SJCRH30 (cell line): ENCODE results near the gene CAVIN4. TPM values are rescaled to one million over a fixed set of nuclear protein-coding genes. Genes with fewer than 3 reads are reported as not detected.

Experiments
- DNase-seq, 2 experiments: peaks; one replicate each; pipeline ENCODE4 v3.0.0-alpha.2; 2015 to 2020
- H3K27ac ChIP-seq: fragments of 250-450 bp; sonication (Bioruptor Pico); 2 replicates; pipeline ENCODE4 v1.5.1; 2020; ENCODE audit warnings: mild to moderate bottlenecking, moderate library complexity
- H3K27me3 ChIP-seq: fragments of 250-450 bp; sonication (Bioruptor Pico); 2 replicates; pipeline ENCODE4 v1.5.1; 2020; ENCODE audit warnings: mild to moderate bottlenecking, moderate library complexity
- H3K36me3 ChIP-seq: fragments of 250-450 bp; sonication (Bioruptor Pico); 2 replicates; pipeline ENCODE4 v1.5.1; 2020; ENCODE audit warnings: mild to moderate bottlenecking, moderate library complexity
- H3K4me1 ChIP-seq: fragments of 250-450 bp; sonication (Bioruptor Pico); 2 replicates; pipeline ENCODE4 v1.5.1; 2020; ENCODE audit warnings: mild to moderate bottlenecking, moderate library complexity
- H3K4me3 ChIP-seq: fragments of 250-450 bp; sonication (Bioruptor Pico); 2 replicates; pipeline ENCODE4 v1.5.1; 2020; ENCODE audit warnings: mild to moderate bottlenecking, moderate library complexity
- H3K9me3 ChIP-seq: fragments of 250-450 bp; sonication (Bioruptor Pico); replicated peaks from 2 replicates; pipeline ENCODE4 v1.5.1; 2020; ENCODE audit warnings: mild to moderate bottlenecking, moderate library complexity
- total RNA-seq: library from RNA; depleted of rRNA; stranded (reverse); fragments of >200 nt; shearing (Covaris generic); gene quantifications from 2 replicates; pipeline ENCODE4 v1.2.3, GENCODE V29; 2014

The CAVIN4 gene
- total RNA-seq, 1 experiment from 2014 or later: 7.1 TPM

GRCh38 chr9:100581081-100581480, 3.2 kb downstream of the CAVIN4 start:
- Histone ChIP-seq H3K36me3 (peaks cover 3% of the 10 kb centered on the region), H3K9me3 (no peaks in the 10 kb centered on the region), H3K27me3 (no peaks in the 10 kb centered on the region), H3K27ac (peak overlapping the region; percentile 15; the same call in 1 of the 2 replicates), H3K4me3 (no peak overlapping the region), H3K4me1 (peaks cover 46% of the 10 kb centered on the region)
- no peak for DNase-seq

GRCh38 chr9:100581661-100582060, 3.8 kb downstream of the CAVIN4 start:
- Histone ChIP-seq H3K4me3 (no peak overlapping the region), H3K36me3 (peaks cover 3% of the 10 kb centered on the region), H3K9me3 (no peaks in the 10 kb centered on the region), H3K27me3 (no peaks in the 10 kb centered on the region), H3K27ac (peak overlapping the region; percentile 15), H3K4me1 (peaks cover 49% of the 10 kb centered on the region)
- peak in 1 of 2 experiments; percentile 33 for DNase-seq

- H3K4me3 ChIP-seq: no peak overlapping the region
- H3K4me1 ChIP-seq: peaks cover 55% of the 10 kb centered on the region
- DNase-seq: no peak
- H3K36me3 ChIP-seq: peaks cover 3% of the 10 kb centered on the region
- no peaks in the 10 kb centered on the region for H3K27me3 ChIP-seq
- no peak overlapping the region for H3K27ac ChIP-seq
- no peaks in the 10 kb centered on the region for H3K9me3 ChIP-seq
Measured at GRCh38 chr9:100583014-100583802, 5.3 kb downstream of the CAVIN4 start.

GRCh38 chr9:100584951-100585350, 7.1 kb downstream of the CAVIN4 start:
- H3K4me1 ChIP-seq: peaks cover 40% of the 10 kb centered on the region
- H3K9me3 ChIP-seq: no peaks in the 10 kb centered on the region
- H3K4me3 ChIP-seq: no peak overlapping the region
- no peaks in the 10 kb centered on the region for H3K27me3 ChIP-seq
- H3K27ac ChIP-seq: no peak overlapping the region
- H3K36me3 ChIP-seq: peaks cover 3% of the 10 kb centered on the region
- DNase-seq: no peak

GRCh38 chr9:100586093-100586492, 8.2 kb downstream of the CAVIN4 start:
- H3K9me3 ChIP-seq: no peaks in the 10 kb centered on the region
- no peaks in the 10 kb centered on the region; the same call in 1 of the 2 replicates for H3K36me3 ChIP-seq
- H3K27ac ChIP-seq: no peak overlapping the region
- H3K27me3 ChIP-seq: no peaks in the 10 kb centered on the region
- H3K4me1 ChIP-seq: peaks cover 28% of the 10 kb centered on the region
- DNase-seq: no peak
- H3K4me3 ChIP-seq: no peak overlapping the region

- H3K9me3 ChIP-seq: no peaks in the 10 kb centered on the region
- DNase-seq: peak; percentile 38 to 63
- peaks cover 17% of the 10 kb centered on the region for H3K4me1 ChIP-seq
- H3K27me3 ChIP-seq: no peaks in the 10 kb centered on the region
- no peaks in the 10 kb centered on the region for H3K36me3 ChIP-seq
- no peak overlapping the region for H3K4me3 ChIP-seq
- peak overlapping the region; percentile 14; the same call in 1 of the 2 replicates for H3K27ac ChIP-seq
Measured at GRCh38 chr9:100587375-100587774, 9.5 kb downstream of the CAVIN4 start.

- Histone ChIP-seq H3K4me1 (peaks cover 17% of the 10 kb centered on the region), H3K9me3 (no peaks in the 10 kb centered on the region), H3K27me3 (no peaks in the 10 kb centered on the region), H3K4me3 (no peak overlapping the region), H3K27ac (no peak overlapping the region), H3K36me3 (no peaks in the 10 kb centered on the region)
- no peak for DNase-seq
Measured at GRCh38 chr9:100589582-100589981, 11.7 kb downstream of the CAVIN4 start.

- no peak for DNase-seq
- Histone ChIP-seq H3K36me3 (no peaks in the 10 kb centered on the region), H3K27ac (no peak overlapping the region), H3K27me3 (no peaks in the 10 kb centered on the region), H3K9me3 (no peaks in the 10 kb centered on the region), H3K4me1 (peaks cover 17% of the 10 kb centered on the region), H3K4me3 (no peak overlapping the region)
Measured at GRCh38 chr9:100590481-100590880, 12.6 kb downstream of the CAVIN4 start.

GRCh38 chr9:100591139-100591538, 13.3 kb downstream of the CAVIN4 start:
- no peak overlapping the region for H3K27ac ChIP-seq

GRCh38 chr9:100591639-100592412, 13.9 kb downstream of the CAVIN4 start:
- Histone ChIP-seq H3K4me3 (no peak overlapping the region), H3K36me3 (no peaks in the 10 kb centered on the region), H3K9me3 (no peaks in the 10 kb centered on the region), H3K4me1 (peaks cover 11% of the 10 kb centered on the region), H3K27ac (no peak overlapping the region), H3K27me3 (no peaks in the 10 kb centered on the region)
- DNase-seq: no peak

More at GRCh38 chr9:100591139-100591538, 13.3 kb downstream of the CAVIN4 start:
- Histone ChIP-seq H3K9me3 (no peaks in the 10 kb centered on the region), H3K36me3 (no peaks in the 10 kb centered on the region), H3K4me1 (peaks cover 17% of the 10 kb centered on the region), H3K4me3 (no peak overlapping the region), H3K27me3 (no peaks in the 10 kb centered on the region)
- DNase-seq: no peak

- DNase-seq: peak; percentile 42 to 88
Measured at GRCh38 chr9:100595391-100596199, 17.7 kb downstream of the CAVIN4 start.

GRCh38 chr9:100597236-100597635, 19.4 kb downstream of the CAVIN4 start:
- no peaks in the 10 kb centered on the region for H3K9me3 ChIP-seq

More at GRCh38 chr9:100595391-100596199, 17.7 kb downstream of the CAVIN4 start:
- Histone ChIP-seq H3K36me3 (no peaks in the 10 kb centered on the region), H3K27me3 (no peaks in the 10 kb centered on the region), H3K27ac (no peak overlapping the region), H3K4me1 (0 out of 2 replicates have a peak, but pooled peaks cover 3% of the 10 kb centered on the region), H3K9me3 (no peaks in the 10 kb centered on the region), H3K4me3 (no peak overlapping the region)

GRCh38 chr9:100598641-100599145, 20.8 kb downstream of the CAVIN4 start:
- no peaks in the 10 kb centered on the region for H3K36me3 ChIP-seq
- no peaks in the 10 kb centered on the region for H3K27me3 ChIP-seq
- no peak overlapping the region for H3K4me3 ChIP-seq
- H3K27ac ChIP-seq: no peak overlapping the region
- H3K9me3 ChIP-seq: no peaks in the 10 kb centered on the region
- DNase-seq: no peak
- peaks cover 14% of the 10 kb centered on the region for H3K4me1 ChIP-seq

More at GRCh38 chr9:100597236-100597635, 19.4 kb downstream of the CAVIN4 start:
- DNase-seq: no peak
- Histone ChIP-seq H3K4me3 (no peak overlapping the region), H3K4me1 (peaks cover 14% of the 10 kb centered on the region), H3K27me3 (no peaks in the 10 kb centered on the region), H3K27ac (no peak overlapping the region), H3K36me3 (no peaks in the 10 kb centered on the region)

- Histone ChIP-seq H3K27ac (peak overlapping the region; percentile 66), H3K36me3 (no peaks in the 10 kb centered on the region), H3K4me1 (peaks cover 14% of the 10 kb centered on the region), H3K9me3 (no peaks in the 10 kb centered on the region), H3K27me3 (no peaks in the 10 kb centered on the region), H3K4me3 (peak overlapping the region; percentile 16)
- peak; percentile 99 to 100 for DNase-seq
Measured at GRCh38 chr9:100600521-100601079, 22.7 kb downstream of the CAVIN4 start.
